Lower lobe of right lung (tissue), 2 donors: ENCODE data around the gene SSX2IP. TPM values are rescaled to one million over a fixed set of nuclear protein-coding genes. Genes with fewer than 3 reads are reported as not detected.

Experiments used
- ATAC-seq, 2 donors: fragments of 200-7000 bp; cut with Tn5 transposase; one replicate each; pipeline ENCODE4 v1.9.1; 2020 to 2022; ENCODE audit warnings: mild to moderate bottlenecking in 2 of 2, moderate library complexity in 2 of 2
- DNase-seq: peaks from one replicate; pipeline ENCODE4 v3.0.0-alpha.2; 2020
- H3K27ac ChIP-seq: fragments of 200-600 bp; one replicate; pipeline ENCODE4 v1.8.0; 2022
- H3K27me3 ChIP-seq: fragments of 200-600 bp; one replicate; pipeline ENCODE4 v1.8.0; 2022; ENCODE audit warnings: low read depth
- H3K36me3 ChIP-seq: fragments of 200-600 bp; one replicate; pipeline ENCODE4 v1.8.0; 2022; ENCODE audit warnings: mild to moderate bottlenecking
- H3K4me1 ChIP-seq: fragments of 200-600 bp; one replicate; pipeline ENCODE4 v1.8.0; 2022
- H3K4me3 ChIP-seq: fragments of 200-600 bp; one replicate; pipeline ENCODE4 v1.8.0; 2022; ENCODE audit warnings: mild to moderate bottlenecking
- H3K9me3 ChIP-seq: fragments of 200-600 bp; one replicate; pipeline ENCODE4 v1.8.0; 2022
- CTCF ChIP-seq: fragments of 200-600 bp; IDR thresholded peaks from one replicate; pipeline ENCODE4 v1.8.0; 2022; ENCODE audit warnings: antibody characterized with exemption, mild to moderate bottlenecking
- intact Hi-C: fragments of 100-400 bp; cut with DNase I; formaldehyde crosslinking; loops from one replicate; pipeline ENCODE4 v1.11.0; 2022
- total RNA-seq: library from RNA; stranded (reverse); fragmentation: NEBNext Ultra II Directional; extraction: Animal tissue kit (Norgen Biotek cat#: 25700); gene quantifications from one replicate; pipeline ENCODE4 v1.2.1, GENCODE V29; 2021
- donor health status: DM: no; HTN: yes; CAD: no; lungs with severe emphysema.

The SSX2IP gene
- total RNA-seq, 1 donor from 2014 or later: 5.8 TPM

- Histone ChIP-seq H3K36me3 (no peaks in the 10 kb centered on the region), H3K4me3 (no peak overlapping the region), H3K4me1 (no peaks in the 10 kb centered on the region), H3K27me3 (no peaks in the 10 kb centered on the region), H3K9me3 (no peaks in the 10 kb centered on the region), H3K27ac (no peak overlapping the region)
- no peak for TF ChIP-seq CTCF
- intact Hi-C loops: no loop called here
- ATAC-seq (no peak), DNase-seq (no peak)
Measured at GRCh38 chr1:84708031-84708430, 17.8 kb upstream of the SSX2IP start.

- no peaks in the 10 kb centered on the region for H3K36me3 ChIP-seq
- ATAC-seq: no peak
- intact Hi-C loops: no loop called here
- no peaks in the 10 kb centered on the region for H3K9me3 ChIP-seq
- no peak for TF ChIP-seq CTCF
- no peak overlapping the region for H3K27ac ChIP-seq
- no peak overlapping the region for H3K4me3 ChIP-seq
- no peak for DNase-seq
- no peaks in the 10 kb centered on the region for H3K27me3 ChIP-seq
- no peaks in the 10 kb centered on the region for H3K4me1 ChIP-seq
Measured at GRCh38 chr1:84705513-84705912, 15.3 kb upstream of the SSX2IP start.

DNA sequence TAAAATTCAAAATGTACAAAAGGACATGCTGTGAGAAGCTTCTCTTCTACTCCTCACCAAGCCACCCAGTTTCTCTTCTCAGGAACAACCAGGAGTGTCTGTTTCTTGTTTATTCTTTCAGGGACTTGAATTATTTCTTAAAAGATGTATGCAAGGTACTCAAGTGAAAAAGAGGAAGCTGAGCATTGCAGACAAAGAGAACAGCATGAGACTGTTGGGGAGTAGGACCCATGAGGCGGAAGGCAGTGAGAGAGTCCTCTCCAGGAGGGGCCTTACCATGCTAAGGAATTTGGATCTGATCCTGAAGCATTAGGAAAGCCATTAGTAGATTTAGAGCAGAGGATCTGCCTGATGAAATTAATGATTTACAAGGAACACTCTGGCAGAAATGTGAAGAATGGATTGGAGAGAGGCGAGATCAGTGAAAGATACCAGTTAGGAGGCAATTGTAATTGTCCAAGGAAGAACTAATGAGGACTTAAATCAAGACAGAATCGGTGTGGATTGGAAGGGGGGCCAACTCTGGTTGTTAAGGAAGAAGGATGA, 14.7 kb upstream of the SSX2IP start:
- intact Hi-C loops: no loop called here
- no peak overlapping the region for H3K4me3 ChIP-seq
- no peak for TF ChIP-seq CTCF

GRCh38 chr1:84703431-84703830, 13.2 kb upstream of the SSX2IP start:
- no peaks in the 10 kb centered on the region for H3K4me1 ChIP-seq
- H3K27ac ChIP-seq: no peak overlapping the region
- ATAC-seq (no peak), DNase-seq (no peak)
- TF ChIP-seq CTCF: no peak
- no peak overlapping the region for H3K4me3 ChIP-seq
- intact Hi-C loops: no loop called here
- H3K27me3 ChIP-seq: no peaks in the 10 kb centered on the region
- H3K9me3 ChIP-seq: no peaks in the 10 kb centered on the region
- no peaks in the 10 kb centered on the region for H3K36me3 ChIP-seq

More for the DNA sequence above, 14.7 kb upstream of the SSX2IP start:
- H3K36me3 ChIP-seq: no peaks in the 10 kb centered on the region
- no peaks in the 10 kb centered on the region for H3K4me1 ChIP-seq
- H3K27ac ChIP-seq: no peak overlapping the region
- no peak for ATAC-seq
- no peaks in the 10 kb centered on the region for H3K27me3 ChIP-seq
- no peaks in the 10 kb centered on the region for H3K9me3 ChIP-seq
- no peak for DNase-seq

GRCh38 chr1:84702143-84702542, 11.9 kb upstream of the SSX2IP start:
- ATAC-seq: no peak
- intact Hi-C loops: no loop called here
- DNase-seq: no peak
- Histone ChIP-seq H3K27me3 (no peaks in the 10 kb centered on the region), H3K4me3 (no peak overlapping the region), H3K27ac (no peak overlapping the region), H3K9me3 (no peaks in the 10 kb centered on the region), H3K36me3 (no peaks in the 10 kb centered on the region), H3K4me1 (no peaks in the 10 kb centered on the region)
- no peak for TF ChIP-seq CTCF

- intact Hi-C loops: no loop called here
- H3K27me3 ChIP-seq: no peaks in the 10 kb centered on the region
- no peak overlapping the region for H3K27ac ChIP-seq
- no peaks in the 10 kb centered on the region for H3K36me3 ChIP-seq
- no peak overlapping the region for H3K4me3 ChIP-seq
- no peak for ATAC-seq
- TF ChIP-seq CTCF: no peak
- H3K9me3 ChIP-seq: no peaks in the 10 kb centered on the region
- DNase-seq: no peak
- no peaks in the 10 kb centered on the region for H3K4me1 ChIP-seq
Measured at GRCh38 chr1:84701376-84701775, 11.1 kb upstream of the SSX2IP start.
